Neuronal stem cell (in vitro differentiated cells): ENCODE results near the gene XYLT1.

Experiments
- DNase-seq: peaks from one replicate; pipeline ENCODE4 v3.0.0-alpha.2; 2013; ENCODE audit warnings: low spot score
- H2AFZ ChIP-seq: one replicate; pipeline ENCODE4 v1.6.1; 2013; ENCODE audit warnings: mild to moderate bottlenecking, low read length, inconsistent platforms
- H2AK5ac ChIP-seq: 2 replicates; pipeline ENCODE4 v1.6.1; 2013; ENCODE audit warnings: low read depth, mild to moderate bottlenecking, inconsistent platforms, low read length, moderate library complexity, mixed read lengths
- H2BK120ac ChIP-seq: 2 replicates; pipeline ENCODE4 v1.6.1; 2013; ENCODE audit warnings: low read depth, mild to moderate bottlenecking, inconsistent platforms, low read length, moderate library complexity, mixed read lengths
- H2BK12ac ChIP-seq: one replicate; pipeline ENCODE4 v1.6.1; 2013; ENCODE audit warnings: low read length, inconsistent platforms
- H2BK15ac ChIP-seq: 2 replicates; pipeline ENCODE4 v1.6.1; 2013; ENCODE audit warnings: mild to moderate bottlenecking, low read length, inconsistent platforms, mixed read lengths
- H2BK5ac ChIP-seq: one replicate; pipeline ENCODE4 v1.6.1; 2013; ENCODE audit warnings: inconsistent platforms, mild to moderate bottlenecking, low read length, moderate library complexity
- H3K14ac ChIP-seq: one replicate; pipeline ENCODE4 v1.6.1; 2013; ENCODE audit warnings: low read length, inconsistent platforms
- H3K18ac ChIP-seq: 2 replicates; pipeline ENCODE4 v1.6.1; 2013; ENCODE audit warnings: low read length, inconsistent platforms
- H3K23ac ChIP-seq: 2 replicates; pipeline ENCODE4 v1.6.1; 2013; ENCODE audit warnings: low read depth, mild to moderate bottlenecking, mixed read lengths, low read length, inconsistent platforms; ENCODE audit not compliant: poor library complexity
- H3K27ac ChIP-seq: replicated peaks from 3 replicates; pipeline ENCODE4 v1.5.1; 2013; ENCODE audit warnings: low read length, inconsistent platforms
- H3K27me3 ChIP-seq, 3 experiments: 2 replicates each; pipeline ENCODE4 v1.6.1; 2013; ENCODE audit warnings: low read length in 3 of 3, mild to moderate bottlenecking in 2 of 3, inconsistent platforms in 1 of 3, low read depth in 1 of 3, mixed read lengths in 1 of 3, moderate library complexity in 1 of 3; ENCODE audit not compliant: control insufficient read depth in 3 of 3, insufficient read depth in 3 of 3
- H3K36me3 ChIP-seq, 2 donors: replicated peaks in 1 of 2; 2 replicates each; pipeline ENCODE4 v1.6.1; 2013; ENCODE audit warnings: low read length in 2 of 2; ENCODE audit not compliant: control insufficient read depth in 2 of 2, insufficient read depth in 2 of 2
- H3K4ac ChIP-seq: 2 replicates; pipeline ENCODE4 v1.6.1; 2013; ENCODE audit warnings: inconsistent platforms, mild to moderate bottlenecking, low read length, moderate library complexity
- H3K4me1 ChIP-seq, 2 donors: 1 replicate in 1 of 2; 2 replicates in 1 of 2; pipeline ENCODE4 v1.6.1; 2013; ENCODE audit warnings: low read length in 2 of 2, low read depth in 1 of 2; ENCODE audit not compliant: control insufficient read depth in 2 of 2, insufficient read depth in 1 of 2
- H3K4me2 ChIP-seq: one replicate; pipeline ENCODE4 v1.6.1; 2013; ENCODE audit warnings: mild to moderate bottlenecking, low read length, inconsistent platforms; ENCODE audit not compliant: insufficient read depth, poor library complexity, severe bottlenecking
- H3K4me3 ChIP-seq, 2 donors: 2 replicates each; pipeline ENCODE4 v1.5.1; 2013; ENCODE audit warnings: low read length in 2 of 2, mild to moderate bottlenecking in 2 of 2, inconsistent platforms in 1 of 2, moderate library complexity in 1 of 2
- H3K79me1 ChIP-seq: one replicate; pipeline ENCODE4 v1.6.1; 2013; ENCODE audit warnings: low read depth, mild to moderate bottlenecking, inconsistent platforms, low read length, moderate library complexity
- H3K9ac ChIP-seq: one replicate; pipeline ENCODE4 v1.6.1; 2013; ENCODE audit warnings: mild to moderate bottlenecking, low read depth, low read length, inconsistent platforms; ENCODE audit not compliant: poor library complexity
- H3K9me3 ChIP-seq, 2 donors: replicated peaks in 1 of 2; 2 replicates each; pipeline versions ENCODE3 to v1.6.1; 2013; ENCODE audit warnings: low read length in 2 of 2, mild to moderate bottlenecking in 2 of 2, inconsistent platforms in 1 of 2, low read depth in 1 of 2, mixed read lengths in 1 of 2, moderate library complexity in 1 of 2; ENCODE audit not compliant: control insufficient read depth in 2 of 2, insufficient read depth in 1 of 2
- H4K8ac ChIP-seq: one replicate; pipeline ENCODE4 v1.6.1; 2013; ENCODE audit warnings: low read depth, mild to moderate bottlenecking, inconsistent platforms, low read length, moderate library complexity
- H4K91ac ChIP-seq: one replicate; pipeline ENCODE4 v1.6.1; 2013; ENCODE audit warnings: low read length, low read depth, mild to moderate bottlenecking, inconsistent platforms; ENCODE audit not compliant: poor library complexity
- whole genome bisulfite sequencing, 2 donors: extraction: QIAGEN DNeasy Blood & Tissue Kit; methylation state at CpG; one replicate each; pipeline ENCODE4 v1.1.7; 2013; ENCODE audit warnings: missing lambda C conversion rate in 2 of 2, mixed read lengths in 1 of 2; ENCODE audit not compliant: insufficient read length in 2 of 2, insufficient replicate concordance in 1 of 2; ENCODE audit errors: extremely low coverage in 2 of 2; 5-methylcytosine and 5-hydroxymethylcytosine counted together

XYLT1 gene

GRCh38 chr16:17203424-17203823, 267.3 kb downstream of the XYLT1 start:
- no peak overlapping the region for H3K4me3 ChIP-seq
- no peak overlapping the region for H3K14ac ChIP-seq
- H3K9me3 ChIP-seq = no peaks in the 10 kb centered on the region
- H2BK120ac ChIP-seq = no peak overlapping the region
- H2AK5ac ChIP-seq = no peak overlapping the region
- H3K27me3 ChIP-seq = no peaks in the 10 kb centered on the region
- H3K4me1 ChIP-seq = peaks cover 16 to 17% of the 10 kb centered on the region in 2 donors
- H2AFZ ChIP-seq = no peak overlapping the region
- no peak overlapping the region for H4K8ac ChIP-seq
- H2BK12ac ChIP-seq = no peak overlapping the region
- no peaks in the 10 kb centered on the region for H3K79me1 ChIP-seq
- peaks cover 0 to 2% of the 10 kb centered on the region in 2 donors for H3K36me3 ChIP-seq
- H3K27ac ChIP-seq = no peak overlapping the region
- no peak overlapping the region for H2BK15ac ChIP-seq
- no peak overlapping the region for H3K4me2 ChIP-seq
- H2BK5ac ChIP-seq = no peak overlapping the region
- DNase-seq = no peak
- H3K23ac ChIP-seq = no peak overlapping the region
- no peak overlapping the region for H4K91ac ChIP-seq
- H3K4ac ChIP-seq = no peak overlapping the region
- no peak overlapping the region for H3K9ac ChIP-seq
- no peak overlapping the region for H3K18ac ChIP-seq
- 100% methylated on average over 1 of the region's 1 CpG; no CpG with 5 or more reads in 1 of the 2 donors for WGBS, 2 donors

GRCh38 chr16:17199135-17199534, 271.6 kb downstream of the XYLT1 start:
- Histone ChIP-seq H3K79me1 (no peaks in the 10 kb centered on the region), H3K4me3 (no peak overlapping the region), H3K9ac (no peak overlapping the region), H3K4ac (no peak overlapping the region), H3K27ac (no peak overlapping the region), H2BK12ac (no peak overlapping the region), H2BK15ac (no peak overlapping the region), H2BK120ac (no peak overlapping the region), H3K36me3 (peaks cover 2 to 4% of the 10 kb centered on the region in 2 donors), H3K4me1 (peaks cover 3 to 4% of the 10 kb centered on the region in 2 donors), H4K91ac (no peak overlapping the region), H2AK5ac (no peak overlapping the region), H3K14ac (no peak overlapping the region), H3K4me2 (no peak overlapping the region), H2BK5ac (no peak overlapping the region), H3K9me3 (no peaks in the 10 kb centered on the region), H3K23ac (no peak overlapping the region), H4K8ac (no peak overlapping the region), H3K18ac (no peak overlapping the region), H2AFZ (no peak overlapping the region), H3K27me3 (no peaks in the 10 kb centered on the region)
- no CpG with 5 or more reads among the region's 3 CpGs for WGBS, 2 donors
- DNase-seq = no peak

- H2BK12ac ChIP-seq = no peak overlapping the region
- no peak overlapping the region for H3K23ac ChIP-seq
- H3K14ac ChIP-seq = no peak overlapping the region
- no peak overlapping the region for H3K27ac ChIP-seq
- WGBS, 2 donors = no CpG with 5 or more reads among the region's 3 CpGs
- H2AFZ ChIP-seq = no peak overlapping the region
- peaks cover 0 to 2% of the 10 kb centered on the region in 2 donors for H3K4me1 ChIP-seq
- H2AK5ac ChIP-seq = no peak overlapping the region
- no peak for DNase-seq
- H4K8ac ChIP-seq = no peak overlapping the region
- H3K4ac ChIP-seq = no peak overlapping the region
- H3K4me3 ChIP-seq = no peak overlapping the region
- no peak overlapping the region for H2BK120ac ChIP-seq
- no peaks in the 10 kb centered on the region for H3K27me3 ChIP-seq
- no peak overlapping the region for H3K4me2 ChIP-seq
- H4K91ac ChIP-seq = no peak overlapping the region
- peaks cover 2 to 4% of the 10 kb centered on the region in 2 donors for H3K36me3 ChIP-seq
- H3K9ac ChIP-seq = peak overlapping the region; percentile 10
- H2BK5ac ChIP-seq = no peak overlapping the region
- no peak overlapping the region for H2BK15ac ChIP-seq
- H3K18ac ChIP-seq = no peak overlapping the region
- no peaks in the 10 kb centered on the region for H3K79me1 ChIP-seq
- no peaks in the 10 kb centered on the region for H3K9me3 ChIP-seq
These were observed 274.2 kb downstream of the XYLT1 start for GRCh38 chr16:17196526-17196925.

GRCh38 chr16:17194190-17194780, 276.5 kb downstream of the XYLT1 start:
- no peak overlapping the region for H3K4ac ChIP-seq
- peak overlapping the region; percentile 39 for H3K18ac ChIP-seq
- H2BK120ac ChIP-seq = no peak overlapping the region
- peak overlapping the region; percentile 31 for H2BK12ac ChIP-seq
- peaks cover 0 to 4% of the 10 kb centered on the region in 2 donors for H3K36me3 ChIP-seq
- H2BK5ac ChIP-seq = no peak overlapping the region
- H3K4me2 ChIP-seq = no peak overlapping the region
- H3K23ac ChIP-seq = no peak overlapping the region
- H3K27ac ChIP-seq = no peak overlapping the region
- H3K9me3 ChIP-seq = no peaks in the 10 kb centered on the region
- peak; percentile 41 for DNase-seq
- peaks cover 0 to 2% of the 10 kb centered on the region in 2 donors for H3K4me1 ChIP-seq
- H3K4me3 ChIP-seq = no peak overlapping the region
- no peak overlapping the region for H2AFZ ChIP-seq
- no peaks in the 10 kb centered on the region for H3K79me1 ChIP-seq
- peak overlapping the region; percentile 38 for H2AK5ac ChIP-seq
- H3K27me3 ChIP-seq = no peaks in the 10 kb centered on the region
- no CpG with 5 or more reads among the region's 14 CpGs for WGBS, 2 donors
- no peak overlapping the region for H4K8ac ChIP-seq
- no peak overlapping the region for H3K14ac ChIP-seq
- H2BK15ac ChIP-seq = no peak overlapping the region
- no peak overlapping the region for H4K91ac ChIP-seq
- no peak overlapping the region for H3K9ac ChIP-seq
